ENCODE data around the gene TFDP2.

DNA sequence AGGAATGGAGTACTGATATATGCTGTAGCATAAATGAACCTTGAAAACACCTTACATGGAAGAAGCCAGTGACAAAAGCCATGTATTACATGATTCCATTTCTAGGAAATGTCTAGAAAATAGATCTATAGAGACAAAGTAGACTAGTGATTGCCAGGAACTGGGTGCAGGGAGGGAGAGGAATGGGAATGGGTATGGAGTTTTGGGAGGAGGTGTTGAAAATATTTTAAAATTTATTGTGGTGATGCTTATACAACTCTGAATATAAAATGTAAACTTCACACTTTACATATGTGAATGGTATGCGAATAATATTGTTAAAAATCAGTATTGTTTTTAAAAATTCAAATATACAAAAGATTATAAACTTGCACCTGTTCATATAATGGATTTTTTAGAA is 250.4 kb downstream of the TFDP2 start:
- TF ChIP-seq EZH2 (IDR thresholded peaks at IDR 0.05; ENCODE audit: insufficient read depth, poor library complexity, severe bottlenecking) (no peak), EZH2phosphoT487 (IDR thresholded peaks at IDR 0.05; ENCODE audit: insufficient read depth, low read depth) (no peak)

Measured in GM23248 (cell line).